Measurements from ENCODE around the gene DLGAP3.
"Not testable (repeated sequence)": the region's sequence is repeated elsewhere in the genome, so short reads cannot be mapped to it uniquely, and the experiment has no call there.

The DLGAP3 gene, protein sequence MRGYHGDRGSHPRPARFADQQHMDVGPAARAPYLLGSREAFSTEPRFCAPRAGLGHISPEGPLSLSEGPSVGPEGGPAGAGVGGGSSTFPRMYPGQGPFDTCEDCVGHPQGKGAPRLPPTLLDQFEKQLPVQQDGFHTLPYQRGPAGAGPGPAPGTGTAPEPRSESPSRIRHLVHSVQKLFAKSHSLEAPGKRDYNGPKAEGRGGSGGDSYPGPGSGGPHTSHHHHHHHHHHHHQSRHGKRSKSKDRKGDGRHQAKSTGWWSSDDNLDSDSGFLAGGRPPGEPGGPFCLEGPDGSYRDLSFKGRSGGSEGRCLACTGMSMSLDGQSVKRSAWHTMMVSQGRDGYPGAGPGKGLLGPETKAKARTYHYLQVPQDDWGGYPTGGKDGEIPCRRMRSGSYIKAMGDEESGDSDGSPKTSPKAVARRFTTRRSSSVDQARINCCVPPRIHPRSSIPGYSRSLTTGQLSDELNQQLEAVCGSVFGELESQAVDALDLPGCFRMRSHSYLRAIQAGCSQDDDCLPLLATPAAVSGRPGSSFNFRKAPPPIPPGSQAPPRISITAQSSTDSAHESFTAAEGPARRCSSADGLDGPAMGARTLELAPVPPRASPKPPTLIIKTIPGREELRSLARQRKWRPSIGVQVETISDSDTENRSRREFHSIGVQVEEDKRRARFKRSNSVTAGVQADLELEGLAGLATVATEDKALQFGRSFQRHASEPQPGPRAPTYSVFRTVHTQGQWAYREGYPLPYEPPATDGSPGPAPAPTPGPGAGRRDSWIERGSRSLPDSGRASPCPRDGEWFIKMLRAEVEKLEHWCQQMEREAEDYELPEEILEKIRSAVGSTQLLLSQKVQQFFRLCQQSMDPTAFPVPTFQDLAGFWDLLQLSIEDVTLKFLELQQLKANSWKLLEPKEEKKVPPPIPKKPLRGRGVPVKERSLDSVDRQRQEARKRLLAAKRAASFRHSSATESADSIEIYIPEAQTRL
- 1.1 to 1.7 (median 1.3) reads per million in 3 experiments for total RNA-seq

DNA sequence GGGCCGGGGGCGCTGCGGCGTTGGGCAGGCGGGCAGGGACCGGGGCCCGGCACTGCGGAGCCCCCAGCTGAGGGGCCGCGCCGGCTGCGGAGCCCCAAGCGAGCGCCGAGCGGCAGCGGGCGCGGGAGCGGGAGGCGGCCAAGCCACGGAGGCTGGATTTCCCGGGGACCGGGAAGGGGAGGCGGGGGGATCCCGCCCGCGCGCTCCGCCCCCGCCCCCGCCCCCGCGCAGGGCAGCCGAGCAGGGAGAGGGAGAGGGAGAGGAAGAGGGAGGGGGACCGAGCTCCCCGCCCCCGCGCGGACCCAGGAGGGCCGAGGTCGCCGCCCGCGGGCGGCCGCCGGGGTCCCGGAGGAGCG, at the start of gene DLGAP3:
DLGAP3 (minus strand) TSS at position 154 of the 356 bp plus-strand sequence. CDS start 24,267 bp downstream, outside the sequence.
- DNase-seq, result no peak

DNA sequence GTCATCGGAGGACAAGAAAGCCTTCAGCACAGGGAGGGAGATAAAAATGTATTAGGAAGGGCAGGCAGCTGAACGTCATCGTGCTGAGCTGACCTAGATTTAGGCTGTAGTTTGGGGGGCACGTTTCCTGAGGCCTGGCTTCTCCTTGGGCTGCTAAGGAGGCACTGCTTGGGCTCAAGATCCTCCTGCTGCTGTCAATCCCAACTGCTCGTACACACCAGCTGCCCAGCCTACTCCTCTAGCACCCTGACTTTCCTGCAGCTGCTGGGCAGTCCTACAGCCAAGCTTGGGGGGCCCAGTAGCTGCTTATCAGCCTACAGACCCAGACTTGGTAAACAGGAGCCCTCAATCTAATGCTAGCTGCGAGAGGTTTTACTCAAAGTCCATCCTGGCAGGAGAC, 49.5 kb upstream of the DLGAP3 start:
- DNase-seq, result no peak

GRCh38 chr1:34977858-34978257, 48.4 kb upstream of the DLGAP3 start:
- no peak for DNase-seq

DNA sequence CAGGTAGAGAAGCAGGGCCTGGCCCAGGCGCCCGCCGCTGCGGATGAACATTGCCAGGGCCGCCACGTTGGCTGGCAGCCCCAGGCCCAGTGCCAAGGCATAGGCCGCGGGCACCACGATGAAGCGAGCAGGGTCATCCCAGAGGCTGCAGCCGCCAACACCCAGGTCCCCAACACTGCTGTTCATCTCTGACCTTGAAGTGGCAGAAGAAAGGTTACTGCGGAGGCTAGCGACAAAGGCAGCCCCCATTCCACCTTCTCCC, 47.7 kb upstream of the DLGAP3 start:
- DNase-seq, result no peak

GRCh38 chr1:34976384-34977209, 47.1 kb upstream of the DLGAP3 start:
- DNase-seq, result no peak

- DNase-seq, result no peak
Measured at GRCh38 chr1:34975771-34976170, 46.3 kb upstream of the DLGAP3 start.

- no peak for DNase-seq
Measured at GRCh38 chr1:34975338-34975737, 45.9 kb upstream of the DLGAP3 start.

- no peak for DNase-seq
Measured at GRCh38 chr1:34974626-34975025, 45.2 kb upstream of the DLGAP3 start.

DNA sequence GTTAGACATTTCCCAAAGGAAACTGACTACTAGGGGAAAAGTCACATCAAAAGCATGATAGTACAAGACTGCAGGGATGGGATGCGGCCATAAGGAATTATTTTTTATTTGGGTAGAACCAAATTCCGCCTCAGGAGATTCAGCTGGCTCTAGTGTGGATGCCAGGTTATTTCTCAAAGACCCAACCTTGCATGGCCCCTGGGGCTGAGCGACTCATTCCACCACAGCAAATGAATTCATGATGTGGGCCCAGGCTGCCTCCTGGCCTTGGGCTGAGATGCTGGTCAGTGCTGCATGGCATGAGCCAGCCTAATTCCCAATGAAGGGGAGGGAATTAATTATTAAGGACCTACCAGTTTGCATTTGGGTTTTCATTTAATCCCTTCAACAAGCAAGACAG, 43.9 kb upstream of the DLGAP3 start:
- no peak for DNase-seq

DNA sequence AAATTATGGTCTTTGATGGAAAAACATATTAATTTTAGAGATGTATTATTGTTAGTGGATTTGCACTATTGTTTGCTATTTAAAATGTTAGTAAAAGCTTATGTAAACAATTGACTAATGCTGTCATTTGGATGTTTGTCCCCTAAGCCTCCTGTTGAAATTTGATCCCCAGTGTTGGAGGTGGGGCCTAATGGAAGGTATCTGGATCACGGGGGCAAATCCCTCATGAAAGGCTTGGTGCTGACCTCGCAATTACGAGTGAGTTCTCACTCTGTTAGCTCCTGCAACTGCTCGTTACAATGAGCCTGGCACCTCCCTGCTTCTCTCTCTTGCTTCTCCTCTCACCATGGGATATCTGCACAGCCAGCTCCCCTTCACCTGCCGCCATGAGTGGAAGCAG, 41.4 kb upstream of the DLGAP3 start:
- DNase-seq, result no peak

GRCh38 chr1:34970220-34970735, 40.8 kb upstream of the DLGAP3 start:
- DNase-seq, result no peak

DNA sequence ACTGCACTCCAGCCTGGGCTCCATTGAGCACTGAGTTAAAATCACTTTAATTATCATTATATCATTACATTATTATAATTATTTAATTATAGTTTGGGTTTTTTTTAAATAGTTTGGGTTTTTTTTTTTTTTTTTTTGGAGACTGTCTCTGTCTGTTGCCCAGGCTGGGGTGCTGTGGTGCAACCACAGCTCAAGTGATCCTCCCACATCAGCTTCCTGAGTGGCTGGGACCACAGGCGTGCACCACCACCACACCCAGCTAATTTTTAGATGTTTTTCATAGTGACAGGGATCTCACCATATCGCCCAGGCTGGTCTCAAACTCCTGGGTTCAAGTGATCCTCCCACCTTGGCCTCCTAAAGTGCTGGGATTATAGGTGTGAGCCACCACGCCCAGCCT, 38.8 kb upstream of the DLGAP3 start:
- DNase-seq, result peak; percentile 45

DNA sequence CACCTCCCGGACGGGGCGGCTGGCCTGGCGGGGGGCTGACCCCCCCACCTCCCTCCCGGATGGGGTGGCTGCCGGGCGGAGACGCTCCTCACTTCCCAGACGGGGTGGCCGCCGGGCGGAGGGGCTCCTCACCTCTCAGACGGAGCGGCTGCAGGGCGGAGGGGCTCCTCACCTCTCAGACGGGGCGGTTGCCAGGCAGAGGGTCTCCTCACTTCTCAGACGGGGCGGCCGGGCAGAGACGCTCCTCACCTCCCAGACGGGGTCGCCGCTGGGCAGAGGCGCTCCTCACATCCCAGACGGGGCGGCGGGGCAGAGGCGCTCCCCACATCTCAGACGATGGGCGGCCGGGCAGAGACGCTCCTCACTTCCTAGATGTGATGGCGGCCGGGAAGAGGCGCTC, 38.2 kb upstream of the DLGAP3 start:
- DNase-seq, result not testable (repeated sequence)

DNA sequence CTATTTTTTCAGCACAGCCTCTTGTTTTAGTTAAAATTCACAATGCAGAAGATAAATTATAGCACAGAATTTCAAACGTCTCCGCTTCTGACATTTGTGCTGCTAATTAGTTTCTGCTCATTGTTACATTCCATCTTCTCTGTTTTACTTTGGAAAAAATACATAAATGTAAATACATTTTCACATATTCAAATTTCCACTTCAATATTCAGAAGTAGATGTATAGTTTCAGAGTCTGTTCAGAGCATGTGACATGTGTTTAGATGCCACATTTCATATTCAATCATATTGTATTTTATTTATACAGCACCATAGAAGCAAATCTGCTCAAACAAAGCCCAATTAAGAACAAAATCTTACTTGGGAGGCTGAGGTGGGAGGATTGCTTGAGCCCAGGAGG, 36.1 kb upstream of the DLGAP3 start:
- DNase-seq, result no peak

- DNase-seq, result no peak
Measured at GRCh38 chr1:34950428-34950827, 21.0 kb upstream of the DLGAP3 start.

GRCh38 chr1:34948739-34949138, 19.3 kb upstream of the DLGAP3 start:
- not testable (repeated sequence) for DNase-seq

DNA sequence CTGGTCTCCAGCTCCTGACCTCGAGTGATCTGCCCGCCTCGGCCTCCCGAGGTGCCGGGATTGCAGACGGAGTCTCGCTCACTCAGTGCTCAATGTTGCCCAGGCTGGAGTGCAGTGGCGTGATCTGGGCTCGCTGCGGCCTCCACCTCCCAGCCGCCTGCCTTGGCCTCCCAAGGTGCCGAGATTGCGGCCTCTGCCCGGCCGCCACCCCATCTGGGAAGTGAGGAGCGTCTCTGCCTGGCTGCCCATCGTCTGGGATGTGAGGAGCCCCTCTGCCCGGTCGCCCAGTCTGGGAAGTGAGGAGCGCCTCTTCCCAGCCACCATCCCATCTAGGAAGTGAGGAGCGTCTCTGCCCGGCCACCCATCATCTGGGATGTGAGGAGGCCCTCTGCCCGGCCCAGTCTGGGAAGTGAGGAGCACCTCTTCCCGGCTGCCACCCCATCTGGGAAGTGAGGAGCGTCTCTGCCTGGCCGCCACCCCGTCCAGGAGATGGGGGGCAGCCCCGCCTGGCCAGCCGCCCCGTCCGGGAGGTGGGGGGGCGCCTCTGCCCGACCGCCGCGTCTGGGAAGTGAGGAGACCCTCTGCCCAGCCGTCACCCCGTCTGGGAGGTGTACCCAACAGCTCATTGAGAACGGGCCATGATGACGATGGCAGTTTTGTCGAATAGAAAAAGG, 18.3 kb upstream of the DLGAP3 start:
- DNase-seq, result not testable (repeated sequence)

GRCh38 chr1:34946211-34946610, 16.8 kb upstream of the DLGAP3 start:
- no peak for DNase-seq

DNA sequence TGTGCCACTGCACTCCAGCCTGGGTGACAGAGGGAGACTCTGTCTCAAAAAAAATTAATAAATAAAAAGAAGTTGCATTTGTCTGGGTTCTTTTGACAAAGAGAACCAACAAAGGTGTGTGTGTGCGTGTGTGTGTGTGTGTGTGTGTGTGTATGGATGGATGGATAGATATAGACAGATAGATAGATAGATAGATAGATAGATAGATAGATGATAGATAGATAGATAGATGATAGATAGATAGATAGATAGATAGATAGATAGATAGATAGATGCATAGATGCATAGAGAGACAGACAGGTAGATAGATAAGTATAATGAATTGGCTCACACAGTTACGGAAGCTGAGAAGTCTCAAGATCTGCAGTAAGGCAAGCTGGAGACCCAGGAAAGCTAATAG, 12.3 kb upstream of the DLGAP3 start:
- not testable (repeated sequence) for DNase-seq

DNA sequence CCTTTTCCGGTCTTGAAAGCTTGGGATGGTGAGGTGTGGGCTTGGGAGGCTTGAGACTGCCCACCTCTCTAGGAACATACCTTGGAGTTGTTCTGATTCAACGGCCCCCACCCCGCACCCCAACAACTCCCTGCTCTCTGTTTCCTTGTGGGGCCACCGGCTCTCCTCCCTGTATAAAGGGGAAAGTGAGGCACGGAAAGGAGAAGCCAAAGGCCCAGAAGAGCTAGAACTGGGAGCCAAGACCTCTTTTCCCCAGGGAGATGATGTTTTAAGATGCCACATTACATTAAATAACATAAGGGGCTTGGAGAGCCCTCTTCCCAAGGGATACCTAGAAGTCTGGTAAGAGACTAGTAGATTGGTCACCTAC, 1.2 kb upstream of the DLGAP3 start:
- DNase-seq, result no peak

- DNase-seq, result no peak
Measured at GRCh38 chr1:34929853-34930701, 627 bp upstream of the DLGAP3 start.
